BE2C (cell line): ENCODE results near the gene RAB27A.
A peak's percentile ranks its signal among the peaks of the same experiment; 100 is the strongest.
"Not testable (repeated sequence)": the region's sequence is repeated elsewhere in the genome, so short reads cannot be mapped to it uniquely, and the experiment has no call there.

Source experiments
- DNase-seq: peaks from one replicate; pipeline ENCODE4 v3.0.0-alpha.2; 2020
- H3K27me3 ChIP-seq: fragments of 250-450 bp; sonication (Bioruptor Pico); 2 replicates; pipeline ENCODE4 v1.5.1; 2020; ENCODE audit warnings: mild to moderate bottlenecking
- H3K36me3 ChIP-seq: fragments of 250-450 bp; sonication (Bioruptor Pico); 2 replicates; pipeline ENCODE4 v1.5.1; 2020; ENCODE audit warnings: mild to moderate bottlenecking
- H3K4me1 ChIP-seq: fragments of 250-450 bp; sonication (Bioruptor Pico); 2 replicates; pipeline ENCODE4 v1.5.1; 2020
- H3K4me3 ChIP-seq: 2 replicates; pipeline ENCODE4 v1.5.1; 2011; ENCODE audit warnings: low read depth, low read length
- H3K9me3 ChIP-seq: fragments of 250-450 bp; sonication (Bioruptor Pico); 2 replicates; pipeline ENCODE4 v1.5.1; 2020
- TF ChIP-seq, protein P1 (sequence below): IDR thresholded peaks from 2 replicates; pipeline ENCODE4 v1.5.1; 2012; ENCODE audit warnings: mild to moderate bottlenecking, low read depth, low read length

The RAB27A gene

DNA sequence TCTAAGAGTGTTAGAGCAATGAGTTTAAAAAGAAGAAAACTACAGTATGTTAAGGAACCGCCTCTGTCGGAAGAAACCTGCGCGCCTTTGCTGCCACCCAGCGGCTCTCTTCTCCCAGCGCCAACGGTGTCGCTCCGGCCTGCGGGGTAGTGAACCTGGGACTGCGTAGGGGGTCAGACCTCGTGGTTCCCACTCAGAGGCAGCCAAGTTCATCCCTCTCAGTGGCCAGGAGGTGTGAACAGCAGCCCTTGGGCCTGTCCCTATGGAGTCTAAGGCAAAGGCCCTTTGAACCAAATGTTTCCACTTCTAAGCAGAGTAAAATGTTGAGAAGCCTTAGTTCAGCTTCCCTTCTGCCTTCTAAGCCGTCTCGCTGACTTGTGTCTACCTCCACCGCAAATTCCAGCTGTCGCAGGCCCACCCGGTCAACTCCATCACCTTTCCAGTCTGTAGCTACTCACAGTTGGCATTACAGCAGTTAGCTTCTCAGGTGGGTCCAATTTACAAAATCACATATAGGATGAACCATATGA is 980 bp upstream of the RAB27A start:
- no peaks in the 10 kb centered on the region for H3K36me3 ChIP-seq
- TF ChIP-seq, protein P1, sequence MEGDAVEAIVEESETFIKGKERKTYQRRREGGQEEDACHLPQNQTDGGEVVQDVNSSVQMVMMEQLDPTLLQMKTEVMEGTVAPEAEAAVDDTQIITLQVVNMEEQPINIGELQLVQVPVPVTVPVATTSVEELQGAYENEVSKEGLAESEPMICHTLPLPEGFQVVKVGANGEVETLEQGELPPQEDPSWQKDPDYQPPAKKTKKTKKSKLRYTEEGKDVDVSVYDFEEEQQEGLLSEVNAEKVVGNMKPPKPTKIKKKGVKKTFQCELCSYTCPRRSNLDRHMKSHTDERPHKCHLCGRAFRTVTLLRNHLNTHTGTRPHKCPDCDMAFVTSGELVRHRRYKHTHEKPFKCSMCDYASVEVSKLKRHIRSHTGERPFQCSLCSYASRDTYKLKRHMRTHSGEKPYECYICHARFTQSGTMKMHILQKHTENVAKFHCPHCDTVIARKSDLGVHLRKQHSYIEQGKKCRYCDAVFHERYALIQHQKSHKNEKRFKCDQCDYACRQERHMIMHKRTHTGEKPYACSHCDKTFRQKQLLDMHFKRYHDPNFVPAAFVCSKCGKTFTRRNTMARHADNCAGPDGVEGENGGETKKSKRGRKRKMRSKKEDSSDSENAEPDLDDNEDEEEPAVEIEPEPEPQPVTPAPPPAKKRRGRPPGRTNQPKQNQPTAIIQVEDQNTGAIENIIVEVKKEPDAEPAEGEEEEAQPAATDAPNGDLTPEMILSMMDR: peak; percentile 95
- no peaks in the 10 kb centered on the region for H3K4me1 ChIP-seq
- H3K27me3 ChIP-seq: no peaks in the 10 kb centered on the region
- peak overlapping the region; percentile 94 for H3K4me3 ChIP-seq
- H3K9me3 ChIP-seq: no peaks in the 10 kb centered on the region
- peak; percentile 87 for DNase-seq

DNA sequence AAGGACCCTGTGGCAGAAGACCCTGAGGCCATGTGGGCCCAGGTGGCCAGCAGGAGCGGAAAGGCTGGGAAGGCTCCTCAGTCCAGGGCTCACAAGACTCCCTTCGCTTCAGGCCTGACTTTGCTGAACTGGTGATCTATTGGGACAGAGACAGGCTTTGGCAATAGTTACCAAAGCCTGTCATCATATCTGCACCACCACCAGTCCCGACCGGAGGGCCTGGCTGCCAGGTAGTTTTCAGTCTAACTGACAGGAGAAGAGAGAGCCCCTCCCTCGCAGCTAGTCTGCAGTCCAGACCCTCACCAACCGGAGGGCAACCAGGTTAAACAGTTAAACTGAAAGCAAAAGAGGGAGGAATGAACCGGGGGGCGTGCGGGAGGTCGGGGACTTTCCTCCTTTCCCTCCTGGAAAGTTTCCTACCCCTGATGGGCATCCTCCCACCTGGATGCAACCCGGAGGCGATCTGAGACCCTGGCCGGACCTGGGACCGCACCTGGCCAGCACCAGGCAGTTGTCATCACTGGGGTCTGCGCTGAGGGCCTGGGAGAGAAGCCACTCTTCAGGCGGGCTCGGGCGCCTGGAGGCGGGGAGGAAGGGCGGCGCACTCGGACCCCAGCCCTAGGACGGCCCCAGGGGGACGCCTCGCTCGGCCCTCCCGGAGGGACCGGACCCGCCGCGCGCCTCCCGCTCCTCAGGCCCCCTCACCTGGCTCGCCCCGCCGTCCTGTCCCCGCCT is 435 bp downstream of the RAB27A start:
- peak; percentile 49 for DNase-seq
- Histone ChIP-seq H3K27me3 (no peaks in the 10 kb centered on the region), H3K9me3 (no peaks in the 10 kb centered on the region), H3K4me3 (peak overlapping the region; percentile 94), H3K36me3 (no peaks in the 10 kb centered on the region), H3K4me1 (no peaks in the 10 kb centered on the region)
- TF ChIP-seq, protein P1: no peak

DNA sequence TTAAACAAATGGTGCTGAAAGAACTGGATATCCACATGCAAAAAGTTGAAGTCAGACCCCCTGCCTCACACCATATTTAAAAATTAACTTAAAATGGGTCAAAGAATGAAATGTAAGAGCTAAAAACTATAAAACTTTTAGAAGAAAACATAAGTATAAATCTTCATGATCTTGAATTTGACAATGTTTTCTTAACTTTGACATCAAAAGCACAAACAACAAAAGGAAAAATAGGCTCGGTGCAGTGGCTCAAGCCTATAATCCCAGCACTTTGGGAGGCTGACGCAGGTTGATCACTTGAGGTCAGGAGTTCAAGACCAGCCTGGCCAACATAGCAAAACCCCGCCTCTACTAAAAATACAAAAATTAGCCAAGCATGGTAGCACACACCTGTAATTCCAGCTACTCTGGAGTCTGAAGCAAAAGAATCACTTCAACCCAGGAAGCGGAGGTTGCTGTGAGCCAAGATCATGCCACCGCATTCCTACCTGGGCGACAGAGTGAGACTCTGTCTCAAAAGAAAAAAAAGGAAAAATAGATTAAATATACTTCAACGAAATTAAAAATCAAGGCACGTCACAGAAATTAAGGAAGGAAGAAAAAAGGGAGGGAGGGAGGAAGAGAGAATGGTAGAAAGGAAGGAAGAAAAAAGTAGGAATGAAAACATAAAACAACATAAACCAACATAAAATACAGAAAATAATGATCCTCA is 1.5 kb downstream of the RAB27A start:
- no peaks in the 10 kb centered on the region for H3K9me3 ChIP-seq
- H3K4me3 ChIP-seq: no peak overlapping the region
- no peaks in the 10 kb centered on the region for H3K36me3 ChIP-seq
- no peaks in the 10 kb centered on the region for H3K27me3 ChIP-seq
- DNase-seq: no peak
- TF ChIP-seq, protein P1: no peak
- no peaks in the 10 kb centered on the region for H3K4me1 ChIP-seq

DNA sequence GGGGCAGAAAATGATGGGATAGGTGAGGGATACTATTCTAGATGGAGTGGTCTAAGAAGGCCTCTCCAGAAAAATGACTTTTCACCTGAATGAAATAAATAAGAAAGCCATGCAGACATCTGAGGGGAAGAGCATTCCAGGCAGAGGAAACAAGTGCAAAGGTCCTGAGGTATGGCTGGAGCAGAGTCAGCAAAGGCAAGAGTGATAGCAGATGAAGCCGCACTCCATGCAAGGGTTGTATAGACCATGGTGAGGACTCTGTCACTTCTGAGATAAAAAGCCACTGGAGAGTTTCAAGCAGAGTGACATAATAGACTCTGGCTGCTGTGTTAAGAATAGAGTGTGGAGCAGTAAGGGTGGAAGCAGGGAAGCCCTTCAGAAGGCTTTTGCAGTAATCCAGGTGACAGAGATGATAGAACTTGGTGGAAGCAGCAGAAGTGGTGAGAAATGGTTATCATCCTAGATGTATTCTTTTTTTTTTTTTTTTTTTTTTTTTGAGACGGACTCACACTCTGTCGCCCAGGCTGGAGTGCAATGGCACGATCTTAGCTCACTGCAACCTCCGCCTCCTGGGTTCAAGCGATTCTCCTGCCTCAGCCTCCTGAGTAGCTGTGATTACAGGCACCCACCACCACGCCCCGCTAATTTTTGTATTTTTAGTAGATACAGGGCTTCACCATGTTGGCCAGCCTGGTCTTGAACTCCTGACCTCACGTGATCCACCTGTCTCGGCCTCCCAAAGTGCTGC is 3.0 kb downstream of the RAB27A start:
- not testable (repeated sequence) for H3K36me3 ChIP-seq, H3K4me1 ChIP-seq, H3K4me3 ChIP-seq, H3K27me3 ChIP-seq, DNase-seq, H3K9me3 ChIP-seq

DNA sequence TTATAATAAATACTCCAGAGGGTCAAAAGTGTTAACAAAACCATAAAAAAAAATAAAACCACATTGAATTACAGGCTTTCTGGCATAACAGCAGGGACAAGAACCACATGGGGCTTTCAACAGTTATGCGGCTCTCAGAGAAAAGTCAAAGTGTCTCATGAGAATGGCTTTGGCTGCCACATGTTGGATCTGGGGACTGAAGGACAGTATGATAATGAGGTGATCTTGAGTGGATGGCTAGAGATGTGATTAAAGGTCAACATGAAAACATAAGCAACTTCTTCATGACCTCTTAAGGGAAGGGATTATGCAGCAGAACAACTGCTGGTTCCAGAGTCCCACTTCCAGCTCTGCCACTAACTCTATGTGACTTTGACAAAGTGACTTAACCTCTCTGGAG is 5.2 kb downstream of the RAB27A start:
- Histone ChIP-seq H3K27me3 (no peaks in the 10 kb centered on the region), H3K4me3 (no peak overlapping the region), H3K36me3 (no peaks in the 10 kb centered on the region), H3K4me1 (peaks cover 4% of the 10 kb centered on the region; the same call in 1 of the 2 replicates), H3K9me3 (no peaks in the 10 kb centered on the region)
- TF ChIP-seq, protein P1: no peak
- DNase-seq: no peak

DNA sequence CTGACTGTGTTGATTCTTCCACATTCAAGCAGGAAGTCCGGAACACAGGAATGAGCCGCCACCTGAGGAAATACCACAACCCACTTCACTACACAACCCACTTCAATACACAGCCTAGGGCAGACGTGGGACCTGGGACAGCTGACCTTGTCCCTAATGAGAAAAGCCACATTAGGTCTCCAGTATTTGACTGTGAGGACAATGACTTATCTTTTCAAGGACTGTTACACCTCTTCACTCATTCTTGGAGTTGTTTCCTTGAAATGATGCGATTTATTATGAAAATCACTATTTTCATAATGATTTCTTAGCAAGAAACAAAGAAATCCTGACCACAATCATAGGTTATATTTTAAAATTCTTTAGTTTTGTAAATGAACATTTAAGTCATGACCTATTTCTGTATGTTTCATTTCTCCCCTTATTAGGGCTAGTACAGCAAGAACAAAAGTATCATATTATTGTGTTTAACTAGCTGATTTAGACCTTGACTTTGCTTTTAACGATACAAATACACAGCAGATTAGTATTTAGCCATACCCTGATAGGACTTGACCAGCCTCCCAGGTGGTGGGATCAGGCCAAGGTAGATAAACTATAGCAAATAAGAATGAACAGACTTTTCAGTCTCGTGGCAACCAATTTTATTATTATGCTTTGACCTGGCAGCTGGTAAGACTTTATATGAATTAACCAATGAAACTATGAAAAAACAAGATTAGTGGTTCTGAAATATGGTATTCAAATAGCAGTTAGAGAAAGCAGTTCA is 6.0 kb downstream of the RAB27A start:
- H3K4me1 ChIP-seq: peaks cover 4% of the 10 kb centered on the region; the same call in 1 of the 2 replicates
- no peak overlapping the region for H3K4me3 ChIP-seq

More for the DNA sequence above, 6.0 kb downstream of the RAB27A start:
- H3K27me3 ChIP-seq: no peaks in the 10 kb centered on the region
- TF ChIP-seq, protein P1: no peak
- no peaks in the 10 kb centered on the region for H3K36me3 ChIP-seq
- DNase-seq: no peak
- H3K9me3 ChIP-seq: no peaks in the 10 kb centered on the region
